DND-41 (cell line): ENCODE measurements around the gene CLEC4F.

Experiments
- ATAC-seq: fragments of 200-7000 bp; cut with Tn5 transposase; 3 replicates; pipeline ENCODE4 v1.9.1; 2021; ENCODE audit warnings: low read depth; ENCODE audit not compliant: insufficient read depth
- DNase-seq: peaks from one replicate; pipeline ENCODE4 v3.0.0-alpha.2; 2020
- H2AFZ ChIP-seq: 2 replicates; pipeline ENCODE4 v1.6.0; 2012; ENCODE audit warnings: low read depth, low read length
- H3K27ac ChIP-seq: 2 replicates; pipeline ENCODE4 v1.5.1; 2012; ENCODE audit warnings: low read length, inconsistent platforms
- H3K27me3 ChIP-seq: fragments of 200-600 bp; sonication (generic); 2 replicates; pipeline ENCODE4 v1.6.0; 2012; ENCODE audit warnings: low read length, mild to moderate bottlenecking, inconsistent platforms; ENCODE audit not compliant: insufficient read depth, poor library complexity
- H3K36me3 ChIP-seq: 2 replicates; pipeline ENCODE4 v1.5.1; 2012; ENCODE audit warnings: low read length, inconsistent platforms; ENCODE audit not compliant: insufficient read depth
- H3K4me1 ChIP-seq: 2 replicates; pipeline ENCODE4 v1.5.1; 2012; ENCODE audit warnings: mild to moderate bottlenecking, low read length; ENCODE audit not compliant: insufficient read depth
- H3K4me2 ChIP-seq: 2 replicates; pipeline ENCODE4 v1.6.0; 2012; ENCODE audit warnings: mild to moderate bottlenecking, moderate library complexity, low read length, inconsistent platforms; ENCODE audit not compliant: insufficient read depth
- H3K4me3 ChIP-seq, 2 experiments: fragments of 200-600 bp in 1 of 2; shearing (Covaris generic) in 1 of 2; 2 replicates each; pipeline ENCODE4 v1.5.1; 2012 to 2016; ENCODE audit warnings: inconsistent platforms in 2 of 2, low read length in 2 of 2, mild to moderate bottlenecking in 2 of 2, low read depth in 1 of 2, moderate library complexity in 1 of 2
- H3K79me2 ChIP-seq: 2 replicates; pipeline ENCODE4 v1.6.0; 2012; ENCODE audit warnings: low read length, inconsistent platforms; ENCODE audit not compliant: insufficient read depth
- H3K9ac ChIP-seq: 2 replicates; pipeline ENCODE4 v1.6.0; 2012; ENCODE audit warnings: low read depth, mild to moderate bottlenecking, inconsistent platforms, low read length, moderate library complexity
- H3K9me3 ChIP-seq: 2 replicates; pipeline ENCODE4 v1.5.1; 2012; ENCODE audit warnings: low read length, moderate library complexity, mild to moderate bottlenecking, inconsistent platforms; ENCODE audit not compliant: insufficient read depth, severe bottlenecking
- H4K20me1 ChIP-seq: 2 replicates; pipeline ENCODE4 v1.6.0; 2012; ENCODE audit warnings: low read length; ENCODE audit not compliant: insufficient read depth
- EZH2 ChIP-seq: IDR thresholded peaks from 3 replicates; pipeline ENCODE4 v1.6.1; 2012; ENCODE audit warnings: borderline replicate concordance, low read depth, mild to moderate bottlenecking, moderate library complexity, low read length, inconsistent platforms; ENCODE audit not compliant: severe bottlenecking
- TF ChIP-seq, protein P1 (sequence below): IDR thresholded peaks from 2 replicates; pipeline ENCODE4 v1.5.1; 2012; ENCODE audit warnings: borderline replicate concordance, low read length, moderate library complexity, mild to moderate bottlenecking; ENCODE audit not compliant: poor library complexity, severe bottlenecking; ENCODE audit errors: extremely low read depth

The CLEC4F gene

GRCh38 chr2:70832386-70832785 is 12.0 kb upstream of the CLEC4F start:
- no peak for TF ChIP-seq EZH2
- TF ChIP-seq, protein P1, sequence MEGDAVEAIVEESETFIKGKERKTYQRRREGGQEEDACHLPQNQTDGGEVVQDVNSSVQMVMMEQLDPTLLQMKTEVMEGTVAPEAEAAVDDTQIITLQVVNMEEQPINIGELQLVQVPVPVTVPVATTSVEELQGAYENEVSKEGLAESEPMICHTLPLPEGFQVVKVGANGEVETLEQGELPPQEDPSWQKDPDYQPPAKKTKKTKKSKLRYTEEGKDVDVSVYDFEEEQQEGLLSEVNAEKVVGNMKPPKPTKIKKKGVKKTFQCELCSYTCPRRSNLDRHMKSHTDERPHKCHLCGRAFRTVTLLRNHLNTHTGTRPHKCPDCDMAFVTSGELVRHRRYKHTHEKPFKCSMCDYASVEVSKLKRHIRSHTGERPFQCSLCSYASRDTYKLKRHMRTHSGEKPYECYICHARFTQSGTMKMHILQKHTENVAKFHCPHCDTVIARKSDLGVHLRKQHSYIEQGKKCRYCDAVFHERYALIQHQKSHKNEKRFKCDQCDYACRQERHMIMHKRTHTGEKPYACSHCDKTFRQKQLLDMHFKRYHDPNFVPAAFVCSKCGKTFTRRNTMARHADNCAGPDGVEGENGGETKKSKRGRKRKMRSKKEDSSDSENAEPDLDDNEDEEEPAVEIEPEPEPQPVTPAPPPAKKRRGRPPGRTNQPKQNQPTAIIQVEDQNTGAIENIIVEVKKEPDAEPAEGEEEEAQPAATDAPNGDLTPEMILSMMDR: no peak
- peaks cover 2% of the 10 kb centered on the region; the same call in 1 of the 2 replicates for H4K20me1 ChIP-seq
- DNase-seq (no peak), ATAC-seq (no peak)
- no peak overlapping the region for H2AFZ ChIP-seq
- H3K4me3 ChIP-seq: no peak overlapping the region
- H3K4me1 ChIP-seq: no peaks in the 10 kb centered on the region
- H3K9me3 ChIP-seq: no peaks in the 10 kb centered on the region
- no peaks in the 10 kb centered on the region for H3K79me2 ChIP-seq
- no peak overlapping the region for H3K9ac ChIP-seq
- peaks cover 10% of the 10 kb centered on the region for H3K27me3 ChIP-seq
- no peak overlapping the region for H3K27ac ChIP-seq
- H3K36me3 ChIP-seq: no peaks in the 10 kb centered on the region
- no peak overlapping the region for H3K4me2 ChIP-seq

DNA sequence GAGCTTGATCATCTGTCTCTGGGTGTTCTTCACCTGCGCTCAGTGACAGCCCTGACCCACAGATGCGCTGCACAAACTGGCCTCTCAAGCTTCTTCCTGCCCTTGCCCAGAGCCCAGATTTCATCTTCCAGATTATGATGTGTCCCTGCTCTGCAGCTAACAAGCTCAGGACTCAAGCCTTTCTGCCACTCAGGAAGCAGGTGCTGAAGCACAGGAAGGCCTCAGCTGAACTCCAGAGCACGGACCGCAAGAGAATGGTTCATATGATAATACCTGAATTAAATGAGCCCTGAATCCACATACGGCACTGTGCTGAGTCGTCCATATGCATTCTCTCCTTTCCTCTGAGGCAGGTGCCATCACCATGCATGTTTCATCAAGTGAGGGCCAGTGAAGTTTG is 11.5 kb upstream of the CLEC4F start:
- DNase-seq (no peak), ATAC-seq (no peak)
- no peak overlapping the region for H3K9ac ChIP-seq
- TF ChIP-seq, protein P1: no peak
- TF ChIP-seq EZH2: no peak
- no peak overlapping the region for H3K4me2 ChIP-seq
- H3K36me3 ChIP-seq: no peaks in the 10 kb centered on the region
- H3K4me3 ChIP-seq: no peak overlapping the region
- peaks cover 2% of the 10 kb centered on the region; the same call in 1 of the 2 replicates for H4K20me1 ChIP-seq
- H3K9me3 ChIP-seq: no peaks in the 10 kb centered on the region
- H2AFZ ChIP-seq: no peak overlapping the region
- H3K79me2 ChIP-seq: no peaks in the 10 kb centered on the region
- no peaks in the 10 kb centered on the region for H3K4me1 ChIP-seq
- peaks cover 10% of the 10 kb centered on the region for H3K27me3 ChIP-seq
- no peak overlapping the region for H3K27ac ChIP-seq

- Histone ChIP-seq H3K4me1 (no peaks in the 10 kb centered on the region), H2AFZ (no peak overlapping the region), H3K9me3 (no peaks in the 10 kb centered on the region), H3K4me2 (no peak overlapping the region), H3K9ac (no peak overlapping the region), H3K27ac (no peak overlapping the region), H3K4me3 (no peak overlapping the region), H3K79me2 (no peaks in the 10 kb centered on the region), H4K20me1 (peaks cover 2% of the 10 kb centered on the region; the same call in 1 of the 2 replicates), H3K27me3 (peaks cover 10% of the 10 kb centered on the region), H3K36me3 (no peaks in the 10 kb centered on the region)
- ATAC-seq (no peak), DNase-seq (no peak)
- TF ChIP-seq EZH2: no peak
- TF ChIP-seq, protein P1: no peak
Measured at GRCh38 chr2:70830366-70830765, 10.0 kb upstream of the CLEC4F start.

DNA sequence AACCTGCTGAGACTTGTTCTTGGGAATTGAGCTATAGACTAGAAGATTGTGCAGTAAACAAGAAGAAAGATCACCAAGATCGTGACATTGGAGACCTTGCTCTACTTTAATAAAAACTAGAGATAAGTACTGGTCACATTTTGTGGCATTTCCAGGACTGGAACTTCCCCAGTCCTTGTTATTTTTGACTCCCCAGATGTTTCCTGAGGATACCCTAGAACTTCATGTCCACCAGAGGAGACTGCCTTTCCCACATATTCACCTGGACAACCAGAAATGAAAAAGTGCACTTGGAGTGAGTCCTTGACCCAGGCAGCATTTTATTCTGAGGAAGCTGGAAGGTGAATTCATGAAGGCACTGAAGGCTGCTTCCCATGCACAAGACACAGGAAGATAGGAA is 9.5 kb upstream of the CLEC4F start:
- Histone ChIP-seq H3K27me3 (peaks cover 10% of the 10 kb centered on the region), H3K4me2 (no peak overlapping the region), H3K79me2 (no peaks in the 10 kb centered on the region), H3K4me3 (no peak overlapping the region), H3K4me1 (no peaks in the 10 kb centered on the region), H3K27ac (no peak overlapping the region), H2AFZ (no peak overlapping the region), H3K36me3 (no peaks in the 10 kb centered on the region), H3K9ac (no peak overlapping the region), H4K20me1 (peaks cover 2% of the 10 kb centered on the region; the same call in 1 of the 2 replicates), H3K9me3 (no peaks in the 10 kb centered on the region)
- no peak for ATAC-seq
- TF ChIP-seq, protein P1: no peak
- no peak for TF ChIP-seq EZH2
- no peak for DNase-seq
